Endothelial cell of umbilical vein (primary cell): ENCODE measurements around the gene CST8. TPM values are rescaled to one million over a fixed set of nuclear protein-coding genes. Genes with fewer than 3 reads are reported as not detected.

Experiments used
- BruUV-seq: library from RNA; stranded (reverse); fragments of 400-500 nt; replicated peaks from 2 replicates; lab custom pipeline; 2021; lab: Mats Ljungman, UMichigan
- CTCF ChIA-PET: fragments of 300-600, 350-600 bp; sonication (Branson Sonifier 250); formaldehyde crosslinking; loops from one replicate; lab custom pipeline; 2021; ENCODE audit warnings: antibody characterized with exemption, inconsistent platforms; lab: Charles Lee
- POLR2A ChIA-PET: fragments of 300-600, 350-600 bp; sonication (Branson Sonifier 250); formaldehyde crosslinking; loops from one replicate; lab custom pipeline; 2021; ENCODE audit warnings: antibody characterized with exemption, inconsistent platforms; lab: Charles Lee
- DNase-seq: peaks from one replicate; pipeline ENCODE4 v3.0.0-alpha.2; 2011; ENCODE audit warnings: low read depth, low spot score
- FAIRE-seq: peaks from 2 replicates; lab custom pipeline; 2011; peaks lifted over from hg19 to GRCh38; lab: Jason Lieb, UNC
- H2AFZ ChIP-seq: 2 replicates; pipeline ENCODE4 v1.6.0; 2012; ENCODE audit warnings: low read depth, low read length, control low read depth, inconsistent platforms
- H3K27ac ChIP-seq: 2 replicates; pipeline ENCODE4 v1.5.1; 2011; ENCODE audit warnings: low read depth, mild to moderate bottlenecking, control low read depth, low read length, moderate library complexity; ENCODE audit not compliant: insufficient read depth
- H3K27me3 ChIP-seq, 2 experiments: 2 replicates each; pipeline versions ENCODE4 v1.6.0 to v1.6.1; 2011; ENCODE audit warnings: low read length in 2 of 2, mixed read lengths in 1 of 2; ENCODE audit not compliant: control insufficient read depth in 2 of 2, insufficient read depth in 2 of 2
- H3K36me3 ChIP-seq, 2 experiments: 2 replicates in 1 of 2; 3 replicates in 1 of 2; pipeline ENCODE4 v1.5.1; 2011; ENCODE audit warnings: low read length in 2 of 2, mild to moderate bottlenecking in 1 of 2, moderate library complexity in 1 of 2; ENCODE audit not compliant: control insufficient read depth in 2 of 2, insufficient read depth in 2 of 2; ENCODE audit errors: extremely low read depth in 1 of 2
- H3K4me1 ChIP-seq: 3 replicates; pipeline ENCODE4 v1.5.1; 2011; ENCODE audit warnings: mild to moderate bottlenecking, low read length; ENCODE audit not compliant: control insufficient read depth, insufficient read depth; ENCODE audit errors: extremely low read depth
- H3K4me2 ChIP-seq: 2 replicates; pipeline ENCODE4 v1.6.1; 2011; ENCODE audit warnings: low read length, control low read depth, mixed read lengths; ENCODE audit not compliant: insufficient read depth
- H3K4me3 ChIP-seq, 3 experiments: fragments of 200-600 bp in 1 of 3; sonication (generic), shearing (Covaris generic) in 1 of 3; replicated peaks in 1 of 3; 2 replicates each; pipeline ENCODE4 v1.5.1; 2011 to 2016; ENCODE audit warnings: control low read depth in 3 of 3, low read length in 3 of 3, mild to moderate bottlenecking in 2 of 3, inconsistent platforms in 1 of 3, low read depth in 1 of 3, moderate library complexity in 1 of 3; ENCODE audit not compliant: insufficient read depth in 1 of 3
- H3K79me2 ChIP-seq: 2 replicates; pipeline ENCODE4 v1.6.0; 2012; ENCODE audit warnings: low read length, inconsistent platforms; ENCODE audit not compliant: control insufficient read depth, insufficient read depth
- H3K9ac ChIP-seq: replicated peaks from 2 replicates; pipeline ENCODE3; 2011; ENCODE audit warnings: low read length, control low read depth; ENCODE audit not compliant: insufficient read depth; ENCODE audit errors: extremely low read depth
- H3K9me1 ChIP-seq: replicated peaks from 3 replicates; pipeline ENCODE4 v1.6.0; 2011; ENCODE audit warnings: mild to moderate bottlenecking, low read length; ENCODE audit not compliant: control insufficient read depth, insufficient read depth; ENCODE audit errors: extremely low read depth
- H3K9me3 ChIP-seq: replicated peaks from 2 replicates; pipeline ENCODE4 v1.5.1; 2012; ENCODE audit warnings: low read length, inconsistent platforms; ENCODE audit not compliant: control insufficient read depth, insufficient read depth
- H4K20me1 ChIP-seq: replicated peaks from 2 replicates; pipeline ENCODE3; 2011; ENCODE audit warnings: mild to moderate bottlenecking, low read length; ENCODE audit not compliant: control insufficient read depth, insufficient read depth; ENCODE audit errors: extremely low read depth
- CTCF ChIP-seq, 2 donors: IDR thresholded peaks; 1 replicate in 1 of 2; 2 replicates in 1 of 2; pipeline ENCODE4 v1.5.1; 2011; ENCODE audit warnings: low read length in 2 of 2, mild to moderate bottlenecking in 2 of 2, moderate library complexity in 2 of 2, control low read depth in 1 of 2, inconsistent platforms in 1 of 2, low read depth in 1 of 2; ENCODE audit not compliant: insufficient read depth in 1 of 2; ENCODE audit errors: extremely low read depth in 1 of 2
- EZH2 ChIP-seq: IDR thresholded peaks from 2 replicates; pipeline ENCODE4 v1.6.1; 2012; ENCODE audit warnings: borderline replicate concordance, low read depth, mild to moderate bottlenecking, moderate library complexity, low read length, inconsistent platforms; ENCODE audit not compliant: severe bottlenecking
- GATA2 ChIP-seq: IDR thresholded peaks from 2 replicates; pipeline ENCODE4 v1.7.0; 2011; ENCODE audit warnings: low read depth, mild to moderate bottlenecking, moderate library complexity, mixed read lengths, low read length; ENCODE audit not compliant: insufficient read length, insufficient read depth
- JUN ChIP-seq: IDR thresholded peaks from 2 replicates; pipeline ENCODE4 v1.6.1; 2011; ENCODE audit warnings: borderline replicate concordance, low read depth; ENCODE audit not compliant: insufficient read length, insufficient read depth
- MAX ChIP-seq: IDR thresholded peaks from 2 replicates; pipeline ENCODE4 v1.6.1; 2011; ENCODE audit not compliant: insufficient read depth, insufficient read length
- MYC ChIP-seq: IDR thresholded peaks from one replicate; pipeline ENCODE4 v1.6.1; 2011; ENCODE audit warnings: mild to moderate bottlenecking, low read depth, low read length
- POLR2A ChIP-seq: IDR thresholded peaks from 2 replicates; pipeline ENCODE4 v1.6.1; 2012; ENCODE audit warnings: low read depth, mild to moderate bottlenecking, control low read depth, low read length
- POLR2AphosphoS5 ChIP-seq: IDR thresholded peaks from 2 replicates; pipeline ENCODE4 v1.6.1; 2012; ENCODE audit warnings: low read depth, mild to moderate bottlenecking, control low read depth, low read length, moderate library complexity; ENCODE audit not compliant: insufficient read depth
- dilution Hi-C: fragments of 300-500 bp; cut with MboI; formaldehyde crosslinking; loops from one replicate; pipeline ENCODE4 v1.15.0; 2019; ENCODE audit warnings: low sequenced_read_pairs; ENCODE audit not compliant: extremely low pct_ligation_motif_present
- intact Hi-C: fragments of 100-400 bp; cut with micrococcal nuclease; formaldehyde crosslinking; loops from one replicate; pipeline ENCODE4 v1.10.0; 2022
- polyA plus RNA-seq, 4 experiments: library from polyadenylated mRNA; depleted of rRNA in 3 of 4; stranded (reverse) in 3 of 4; unstranded in 1 of 4; fragments of >200 nt; gene quantifications; 2 replicates each; pipeline versions ENCODE4 v1.2.1 to v1.2.3, GENCODE V29; 2011 to 2012; ENCODE audit warnings: missing spikeins in 1 of 4
- total RNA-seq: library from RNA; stranded (reverse); gene quantifications from 2 replicates; pipeline ENCODE4 v1.2.3, GENCODE V29; 2021

The CST8 gene
- total and polyA plus RNA-seq, 2 donors (not counting 3 experiments of a cell fraction or from before 2014, with no cell fraction given): not detected

GRCh38 chr20:23517719-23518118 is 26.8 kb downstream of the CST8 start:
- no TSS peak for BruUV-seq
- POLR2A ChIA-PET: no interaction called here
- Histone ChIP-seq H3K9me3 (no peaks in the 10 kb centered on the region), H4K20me1 (no peaks in the 10 kb centered on the region), H3K9ac (no peak overlapping the region), H3K36me3 (no peaks in the 10 kb centered on the region), H2AFZ (no peak overlapping the region), H3K4me3 (no peak overlapping the region), H3K4me1 (no peaks in the 10 kb centered on the region), H3K4me2 (no peak overlapping the region), H3K27ac (no peak overlapping the region), H3K9me1 (no peaks in the 10 kb centered on the region), H3K27me3 (no peaks in the 10 kb centered on the region), H3K79me2 (no peaks in the 10 kb centered on the region)
- no peak for FAIRE-seq
- dilution Hi-C loops: no loop called here
- intact Hi-C loops: no loop called here
- CTCF ChIA-PET: no interaction called here
- TF ChIP-seq JUN: no peak
- no peak for TF ChIP-seq GATA2
- no peak for TF ChIP-seq CTCF (IDR thresholded peaks at IDR 0.05; ENCODE audit: extremely low read depth in 1 of 2, insufficient read depth in 1 of 2, low read depth in 1 of 2, low read length in 2 of 2)
- TF ChIP-seq EZH2: no peak
- TF ChIP-seq POLR2AphosphoS5: no peak
- TF ChIP-seq POLR2A: no peak
- TF ChIP-seq MAX: no peak
- no peak for TF ChIP-seq MYC
- no peak for DNase-seq
